Measurements from ENCODE around the gene CLCN3. TPM values are rescaled to one million over a fixed set of nuclear protein-coding genes. Genes with fewer than 3 reads are reported as not detected.

CLCN3 gene
- polyA plus RNA-seq, 3 donors, result 5.3 to 7.8 (median 5.4) TPM

- H2AFZ ChIP-seq (ENCODE audit: insufficient read depth, low read depth, low read length, poor library complexity, severe bottlenecking), result no peak overlapping the region
- H3K36me3 ChIP-seq (replicated peaks in 1 of 2; ENCODE audit: control insufficient read depth in 1 of 2, insufficient read depth in 2 of 2, low read length in 2 of 2), result peaks cover 9 to 20% of the 10 kb centered on the region in 2 donors
- intact Hi-C loops (cut with micrococcal nuclease), result no loop called here
- no peak overlapping the region for H3K27ac ChIP-seq (ENCODE audit: low read depth in 1 of 2, low read length in 2 of 2)
- no CpG with 5 or more reads among the region's 2 CpGs for WGBS (ENCODE audit: insufficient coverage)
- H3K27me3 Mint-ChIP-seq (ENCODE audit: low read depth in 3 of 3), result peaks cover 0 to 2% (median 0%) of the 10 kb centered on the region in 3 donors
- H4K20me1 ChIP-seq (ENCODE audit: insufficient read depth, low read length), result no peaks in the 10 kb centered on the region
- H3K27me3 ChIP-seq (ENCODE audit: control insufficient read depth in 2 of 2, insufficient read depth in 2 of 2, low read length in 2 of 2), result no peaks in the 10 kb centered on the region
- no peak for DNase-seq
- no peak overlapping the region for H3K4me3 Mint-ChIP-seq
- no peak overlapping the region for H3K9ac ChIP-seq (ENCODE audit: insufficient read depth, low read length, poor library complexity, severe bottlenecking)
- H3K9me3 Mint-ChIP-seq, result no peaks in the 10 kb centered on the region
- no peak overlapping the region for H3K4me2 ChIP-seq (replicated peaks; ENCODE audit: extremely low read depth, low read length, poor library complexity, severe bottlenecking)
- H3K36me3 Mint-ChIP-seq, result peaks cover 27% of the 10 kb centered on the region in 2 donors
- H3K4me1 ChIP-seq (ENCODE audit: control insufficient read depth in 1 of 2, insufficient read depth in 2 of 2, low read length in 2 of 2), result no peaks in the 10 kb centered on the region
- H3K27ac Mint-ChIP-seq, result no peak overlapping the region
- H3K79me2 ChIP-seq (ENCODE audit: insufficient read depth, low read length), result no peaks in the 10 kb centered on the region
- H3K4me1 Mint-ChIP-seq, result peaks cover 5% of the 10 kb centered on the region
- H3K4me3 ChIP-seq (replicated peaks in 1 of 3; ENCODE audit: low read depth in 2 of 3, low read length in 3 of 3), result no peak overlapping the region
- no peaks in the 10 kb centered on the region for H3K9me3 ChIP-seq (replicated peaks in 1 of 2; ENCODE audit: control insufficient read depth in 1 of 2, insufficient read depth in 1 of 2, low read length in 2 of 2)
- no peak for TF ChIP-seq CTCF (IDR thresholded peaks at IDR 0.05)
Observed at GRCh38 chr4:169603312-169603711, 17.1 kb upstream of the CLCN3 start.

GRCh38 chr4:169604131-169604900 is 16.1 kb upstream of the CLCN3 start:
- no CpG with 5 or more reads among the region's 1 CpG for WGBS (ENCODE audit: insufficient coverage)
- H3K9me3 ChIP-seq (replicated peaks in 1 of 2; ENCODE audit: control insufficient read depth in 1 of 2, insufficient read depth in 1 of 2, low read length in 2 of 2), result no peaks in the 10 kb centered on the region
- H3K79me2 ChIP-seq (ENCODE audit: insufficient read depth, low read length), result no peaks in the 10 kb centered on the region
- H3K9ac ChIP-seq (ENCODE audit: insufficient read depth, low read length, poor library complexity, severe bottlenecking), result no peak overlapping the region
- no peaks in the 10 kb centered on the region for H3K9me3 Mint-ChIP-seq
- no peak overlapping the region for H3K27ac ChIP-seq (ENCODE audit: low read depth in 1 of 2, low read length in 2 of 2)
- no peak overlapping the region for H3K4me3 ChIP-seq (replicated peaks in 1 of 3; ENCODE audit: low read depth in 2 of 3, low read length in 3 of 3)
- no peaks in the 10 kb centered on the region for H4K20me1 ChIP-seq (ENCODE audit: insufficient read depth, low read length)
- intact Hi-C loops (cut with micrococcal nuclease), result no loop called here
- peaks cover 26 to 29% of the 10 kb centered on the region in 2 donors for H3K36me3 Mint-ChIP-seq
- peak in 1 of 3 donors; percentile 17 for DNase-seq
- TF ChIP-seq CTCF (IDR thresholded peaks at IDR 0.05), result no peak
- peaks cover 0 to 2% (median 0%) of the 10 kb centered on the region in 3 donors for H3K27me3 Mint-ChIP-seq (ENCODE audit: low read depth in 3 of 3)
- H3K27ac Mint-ChIP-seq, result peak overlapping the region in 1 of 7 donors; percentile 2
- H3K27me3 ChIP-seq (ENCODE audit: control insufficient read depth in 2 of 2, insufficient read depth in 2 of 2, low read length in 2 of 2), result no peaks in the 10 kb centered on the region
- H2AFZ ChIP-seq (ENCODE audit: insufficient read depth, low read depth, low read length, poor library complexity, severe bottlenecking), result no peak overlapping the region
- H3K4me1 Mint-ChIP-seq, result peaks cover 5% of the 10 kb centered on the region
- no peak overlapping the region for H3K4me2 ChIP-seq (replicated peaks; ENCODE audit: extremely low read depth, low read length, poor library complexity, severe bottlenecking)
- H3K4me3 Mint-ChIP-seq, result no peak overlapping the region
- no peaks in the 10 kb centered on the region for H3K4me1 ChIP-seq (ENCODE audit: control insufficient read depth in 1 of 2, insufficient read depth in 2 of 2, low read length in 2 of 2)
- H3K36me3 ChIP-seq (replicated peaks in 1 of 2; ENCODE audit: control insufficient read depth in 1 of 2, insufficient read depth in 2 of 2, low read length in 2 of 2), result peaks cover 9 to 20% of the 10 kb centered on the region in 2 donors

Data from CD14-positive monocyte (primary cell).